Left lung (tissue), 10 donors: Measurements from ENCODE around the gene TRAF4. TPM values are rescaled to one million over a fixed set of nuclear protein-coding genes. Genes with fewer than 3 reads are reported as not detected.
A peak's percentile ranks its signal among the peaks of the same experiment; 100 is the strongest.
"Not testable (repeated sequence)": the region's sequence is repeated elsewhere in the genome, so short reads cannot be mapped to it uniquely, and the experiment has no call there.

ENCODE experiments used
- ATAC-seq: fragments of 200-7000 bp; cut with Tn5 transposase; one replicate; pipeline ENCODE4 v1.9.1; 2020; ENCODE audit warnings: moderate library complexity
- DNase-seq, 4 donors: peaks; one replicate each; pipeline ENCODE4 v3.0.0-alpha.2; 2013 to 2020
- H3K27ac ChIP-seq, 2 donors: fragments of 200-600 bp; sonication (generic) in 1 of 2; one replicate each; pipeline versions ENCODE4 v1.5.0 to v1.8.0; 2020 to 2021
- H3K27me3 ChIP-seq, 2 donors: fragments of 200-600 bp; sonication (generic) in 1 of 2; one replicate each; pipeline versions ENCODE4 v1.5.0 to v1.8.0; 2020 to 2021
- H3K36me3 ChIP-seq, 2 donors: fragments of 200-600 bp; sonication (generic) in 1 of 2; one replicate each; pipeline versions ENCODE4 v1.5.0 to v1.8.0; 2020 to 2021
- H3K4me1 ChIP-seq, 2 donors: fragments of 200-600 bp; one replicate each; pipeline ENCODE4 v1.8.0; 2021
- H3K4me3 ChIP-seq, 2 donors: fragments of 200-600 bp; sonication (generic) in 1 of 2; one replicate each; pipeline versions ENCODE4 v1.5.0 to v1.8.0; 2020 to 2021; ENCODE audit warnings: mild to moderate bottlenecking in 1 of 2
- H3K9me3 ChIP-seq, 2 donors: fragments of 200-600 bp; sonication (generic) in 1 of 2; one replicate each; pipeline versions ENCODE4 v1.5.0 to v1.8.0; 2020 to 2021
- intact Hi-C, 2 donors: fragments of 100-400 bp; cut with DNase I; formaldehyde crosslinking; loops; one replicate each; pipeline versions ENCODE4 v1.11.2 to v1.14.2; 2022
- polyA plus RNA-seq, 6 donors: library from polyadenylated mRNA; unstranded; fragments of 120-200 nt; gene quantifications; one replicate each; pipeline ENCODE4 v1.2.1, GENCODE V29; 2013; ENCODE audit not compliant: insufficient read length in 6 of 6
- total RNA-seq, 2 donors: library from RNA; stranded (reverse); fragmentation: NEBNext Ultra II Directional; extraction: Animal tissue kit (Norgen Biotek cat#: 25700); gene quantifications; one replicate each; pipeline ENCODE4 v1.2.1, GENCODE V29; 2021
- TF ChIP-seq, protein P1 (sequence below), 2 donors: fragments of 200-600 bp; sonication (generic) in 1 of 2; IDR thresholded peaks; one replicate each; pipeline versions ENCODE4 v1.5.0 to v1.8.0; 2021; ENCODE audit warnings: antibody characterized with exemption in 2 of 2
- donor health status: DM: no; HTN: yes; CAD: no.
- donor health status: DM: no; HTN: no; CAD: no.

Gene TRAF4
- total and polyA plus RNA-seq, 8 donors, result 66.1 to 136 (median 99.1) TPM

GRCh38 chr17:28733346-28733745, 10.5 kb upstream of the TRAF4 start:
- Histone ChIP-seq H3K9me3 (no peaks in the 10 kb centered on the region), H3K4me3 (no peak overlapping the region), H3K27ac (no peak overlapping the region), H3K4me1 (peaks cover 0 to 11% of the 10 kb centered on the region in 2 donors), H3K36me3 (peaks cover 0 to 4% of the 10 kb centered on the region in 2 donors), H3K27me3 (no peaks in the 10 kb centered on the region)
- DNase-seq (no peak), ATAC-seq (no peak)
- intact Hi-C loops, result no loop called here
- TF ChIP-seq, protein P1, sequence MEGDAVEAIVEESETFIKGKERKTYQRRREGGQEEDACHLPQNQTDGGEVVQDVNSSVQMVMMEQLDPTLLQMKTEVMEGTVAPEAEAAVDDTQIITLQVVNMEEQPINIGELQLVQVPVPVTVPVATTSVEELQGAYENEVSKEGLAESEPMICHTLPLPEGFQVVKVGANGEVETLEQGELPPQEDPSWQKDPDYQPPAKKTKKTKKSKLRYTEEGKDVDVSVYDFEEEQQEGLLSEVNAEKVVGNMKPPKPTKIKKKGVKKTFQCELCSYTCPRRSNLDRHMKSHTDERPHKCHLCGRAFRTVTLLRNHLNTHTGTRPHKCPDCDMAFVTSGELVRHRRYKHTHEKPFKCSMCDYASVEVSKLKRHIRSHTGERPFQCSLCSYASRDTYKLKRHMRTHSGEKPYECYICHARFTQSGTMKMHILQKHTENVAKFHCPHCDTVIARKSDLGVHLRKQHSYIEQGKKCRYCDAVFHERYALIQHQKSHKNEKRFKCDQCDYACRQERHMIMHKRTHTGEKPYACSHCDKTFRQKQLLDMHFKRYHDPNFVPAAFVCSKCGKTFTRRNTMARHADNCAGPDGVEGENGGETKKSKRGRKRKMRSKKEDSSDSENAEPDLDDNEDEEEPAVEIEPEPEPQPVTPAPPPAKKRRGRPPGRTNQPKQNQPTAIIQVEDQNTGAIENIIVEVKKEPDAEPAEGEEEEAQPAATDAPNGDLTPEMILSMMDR (IDR thresholded peaks at IDR 0.05), result no peak

GRCh38 chr17:28734712-28735241, 9.0 kb upstream of the TRAF4 start:
- Histone ChIP-seq H3K4me3 (no peak overlapping the region), H3K27ac (no peak overlapping the region), H3K36me3 (peaks cover 0 to 4% of the 10 kb centered on the region in 2 donors), H3K27me3 (no peaks in the 10 kb centered on the region), H3K4me1 (peaks cover 0 to 2% of the 10 kb centered on the region in 2 donors), H3K9me3 (no peaks in the 10 kb centered on the region)
- intact Hi-C loops, result no loop called here
- ATAC-seq (no peak), DNase-seq (no peak)
- TF ChIP-seq, protein P1 (IDR thresholded peaks at IDR 0.05), result no peak

DNA sequence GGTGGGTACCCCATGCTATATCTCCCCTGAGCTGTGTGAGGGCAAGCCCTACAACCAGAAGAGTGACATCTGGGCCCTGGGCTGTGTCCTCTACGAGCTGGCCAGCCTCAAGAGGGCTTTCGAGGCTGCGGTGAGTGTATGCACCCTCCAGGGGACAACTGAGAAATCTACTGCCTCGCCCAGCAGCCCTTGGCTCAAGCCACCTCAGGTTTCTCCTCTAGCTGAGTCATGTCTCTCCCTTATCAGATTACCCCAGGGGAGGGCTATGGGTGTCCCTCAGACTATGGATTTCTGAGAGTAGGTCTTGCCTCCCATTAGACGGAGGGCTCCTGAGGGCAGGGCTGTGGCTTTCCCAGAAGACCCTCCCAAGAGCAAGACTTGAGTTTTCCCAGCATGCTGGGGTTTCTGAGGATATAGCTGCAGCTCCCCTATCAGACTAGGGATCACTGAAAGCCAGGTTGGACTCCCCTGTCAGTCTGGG, 8.5 kb upstream of the TRAF4 start:
- DNase-seq, result no peak
- H3K4me3 ChIP-seq, result no peak overlapping the region
- H3K9me3 ChIP-seq, result no peaks in the 10 kb centered on the region
- no peaks in the 10 kb centered on the region for H3K4me1 ChIP-seq
- no peaks in the 10 kb centered on the region for H3K27me3 ChIP-seq
- ATAC-seq, result peak; percentile 67
- peaks cover 0 to 4% of the 10 kb centered on the region in 2 donors for H3K36me3 ChIP-seq
- no peak overlapping the region for H3K27ac ChIP-seq
- TF ChIP-seq, protein P1 (IDR thresholded peaks at IDR 0.05), result no peak
- intact Hi-C loops, result no loop called here

- H3K27me3 ChIP-seq, H3K9me3 ChIP-seq, H3K4me3 ChIP-seq, H3K4me1 ChIP-seq, H3K36me3 ChIP-seq, intact Hi-C loops, ATAC-seq, DNase-seq, H3K27ac ChIP-seq: not testable (repeated sequence)
Observed at GRCh38 chr17:28735913-28736769, 7.7 kb upstream of the TRAF4 start.

DNA sequence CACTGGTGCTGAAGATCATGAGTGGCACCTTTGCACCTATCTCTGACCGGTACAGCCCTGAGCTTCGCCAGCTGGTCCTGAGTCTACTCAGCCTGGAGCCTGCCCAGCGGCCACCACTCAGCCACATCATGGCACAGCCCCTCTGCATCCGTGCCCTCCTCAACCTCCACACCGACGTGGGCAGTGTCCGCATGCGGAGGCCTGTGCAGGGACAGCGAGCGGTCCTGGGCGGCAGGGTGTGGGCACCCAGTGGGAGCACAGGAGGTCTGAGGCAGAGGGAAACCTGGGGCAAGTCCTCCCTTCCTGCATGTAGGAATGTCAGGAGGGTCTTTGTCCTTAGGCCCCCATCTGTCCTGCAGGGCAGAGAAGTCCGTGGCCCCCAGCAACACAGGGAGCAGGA, 6.5 kb upstream of the TRAF4 start:
- no peak overlapping the region for H3K4me3 ChIP-seq
- DNase-seq, result no peak
- peaks cover 0 to 4% of the 10 kb centered on the region in 2 donors for H3K36me3 ChIP-seq
- H3K27me3 ChIP-seq, result no peaks in the 10 kb centered on the region
- H3K9me3 ChIP-seq, result no peaks in the 10 kb centered on the region
- H3K4me1 ChIP-seq, result peaks cover 0 to 10% of the 10 kb centered on the region in 2 donors
- no peak overlapping the region for H3K27ac ChIP-seq
- intact Hi-C loops, result no loop called here
- no peak for ATAC-seq
- TF ChIP-seq, protein P1 (IDR thresholded peaks at IDR 0.05), result no peak
